CD4-positive, alpha-beta memory T cell (primary cell): ENCODE data around the gene GGT6. TPM values are rescaled to one million over a fixed set of nuclear protein-coding genes. Genes with fewer than 3 reads are reported as not detected.
"Not testable (repeated sequence)": the region's sequence is repeated elsewhere in the genome, so short reads cannot be mapped to it uniquely, and the experiment has no call there.

Source experiments
- CTCF ChIA-PET: fragments of 350-600 bp; sonication (Branson Sonifier 250); formaldehyde crosslinking; loops from one replicate; lab custom pipeline; 2021; ENCODE audit warnings: inconsistent platforms; ENCODE audit not compliant: partially characterized antibody; lab: Charles Lee
- POLR2A ChIA-PET: fragments of 350-600 bp; sonication (Branson Sonifier 250); formaldehyde crosslinking; loops from one replicate; lab custom pipeline; 2021; ENCODE audit not compliant: partially characterized antibody; lab: Charles Lee
- DNase-seq, 5 donors: peaks; one replicate each; pipeline versions ENCODE4 v3.0.0 to v3.0.0-alpha.2; 2020 to 2022; ENCODE audit warnings: mixed read lengths in 1 of 5
- H3K27ac ChIP-seq: one replicate; pipeline ENCODE4 v1.7.0; 2013; ENCODE audit warnings: low read depth, low read length
- H3K27me3 ChIP-seq: 2 replicates; pipeline ENCODE4 v1.7.0; 2013; ENCODE audit warnings: mild to moderate bottlenecking, low read length, moderate library complexity; ENCODE audit not compliant: insufficient read depth
- H3K36me3 ChIP-seq: 2 replicates; pipeline ENCODE4 v1.7.0; 2013; ENCODE audit warnings: mild to moderate bottlenecking, low read length, moderate library complexity; ENCODE audit not compliant: insufficient read depth
- H3K4me1 ChIP-seq: 2 replicates; pipeline ENCODE4 v1.7.0; 2013; ENCODE audit warnings: mild to moderate bottlenecking, low read length, moderate library complexity; ENCODE audit not compliant: insufficient read depth
- H3K4me3 ChIP-seq, 2 donors: one replicate each; pipeline ENCODE4 v1.7.0; 2013; ENCODE audit warnings: low read length in 2 of 2, mild to moderate bottlenecking in 1 of 2
- H3K9me3 ChIP-seq, 2 donors: one replicate each; pipeline ENCODE4 v1.7.0; 2013; ENCODE audit warnings: low read length in 2 of 2, control low read depth in 1 of 2; ENCODE audit not compliant: control insufficient read depth in 1 of 2
- H3K27ac Mint-ChIP-seq, 7 donors: one replicate each; pipeline ENCODE4 v1.8.0; 2020 to 2021; ENCODE audit warnings: mixed read lengths in 7 of 7, mild to moderate bottlenecking in 6 of 7, inconsistent platforms in 3 of 7, moderate library complexity in 3 of 7
- H3K27me3 Mint-ChIP-seq, 2 donors: one replicate each; pipeline ENCODE4 v1.8.0; 2020 to 2021; ENCODE audit warnings: mixed read lengths in 2 of 2
- H3K36me3 Mint-ChIP-seq, 2 donors: one replicate each; pipeline ENCODE4 v1.8.0; 2020 to 2021; ENCODE audit warnings: mixed read lengths in 2 of 2, inconsistent platforms in 1 of 2, mild to moderate bottlenecking in 1 of 2
- H3K4me1 Mint-ChIP-seq, 4 donors: one replicate each; pipeline ENCODE4 v1.8.0; 2020 to 2021; ENCODE audit warnings: mixed read lengths in 4 of 4, mild to moderate bottlenecking in 1 of 4
- H3K4me3 Mint-ChIP-seq, 8 donors: one replicate each; pipeline ENCODE4 v1.8.0; 2020 to 2021; ENCODE audit warnings: mixed read lengths in 8 of 8, mild to moderate bottlenecking in 7 of 8, moderate library complexity in 6 of 8, inconsistent platforms in 3 of 8
- H3K9me3 Mint-ChIP-seq, 8 donors: one replicate each; pipeline ENCODE4 v1.8.0; 2020 to 2021; ENCODE audit warnings: mixed read lengths in 8 of 8, mild to moderate bottlenecking in 5 of 8, inconsistent platforms in 3 of 8, moderate library complexity in 1 of 8
- intact Hi-C: fragments of 100-400 bp; cut with micrococcal nuclease; formaldehyde crosslinking; loops from one replicate; pipeline ENCODE4 v1.15.1; 2023
- polyA plus RNA-seq, 2 donors: library from polyadenylated mRNA; unstranded; fragments of 300-500 nt; fragmentation: Illumina TruSeq; gene quantifications; one replicate each; pipeline ENCODE4 v1.2.3, GENCODE V29; 2021
- total RNA-seq, 2 experiments: library from RNA; stranded (reverse); gene quantifications; one replicate each; pipeline ENCODE4 v1.2.3, GENCODE V29; 2021

The GGT6 gene
- total and polyA plus RNA-seq, 4 experiments from 2014 or later = not detected

DNA sequence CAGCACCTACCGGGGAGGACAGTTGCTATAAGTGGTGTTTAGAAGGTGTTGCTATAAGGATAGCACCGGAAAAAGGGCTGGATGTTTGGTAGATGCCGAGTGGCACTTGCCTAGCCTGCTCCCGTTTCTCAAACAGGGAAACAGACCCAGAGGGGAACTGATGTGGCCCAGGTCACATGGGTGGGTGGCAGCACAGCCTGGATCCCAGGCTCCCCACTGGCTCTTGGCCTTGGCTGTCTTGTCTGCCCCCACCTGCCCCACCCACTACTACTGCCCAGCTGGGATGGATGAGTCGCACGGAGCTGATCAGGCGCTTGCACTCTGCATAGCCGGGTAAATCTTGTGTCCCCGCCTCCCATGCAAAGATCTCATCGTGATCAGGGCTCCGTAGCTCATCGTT, 31.2 kb upstream of the GGT6 start:
- CTCF ChIA-PET = no interaction called here
- H3K36me3 Mint-ChIP-seq = no peaks in the 10 kb centered on the region

DNA sequence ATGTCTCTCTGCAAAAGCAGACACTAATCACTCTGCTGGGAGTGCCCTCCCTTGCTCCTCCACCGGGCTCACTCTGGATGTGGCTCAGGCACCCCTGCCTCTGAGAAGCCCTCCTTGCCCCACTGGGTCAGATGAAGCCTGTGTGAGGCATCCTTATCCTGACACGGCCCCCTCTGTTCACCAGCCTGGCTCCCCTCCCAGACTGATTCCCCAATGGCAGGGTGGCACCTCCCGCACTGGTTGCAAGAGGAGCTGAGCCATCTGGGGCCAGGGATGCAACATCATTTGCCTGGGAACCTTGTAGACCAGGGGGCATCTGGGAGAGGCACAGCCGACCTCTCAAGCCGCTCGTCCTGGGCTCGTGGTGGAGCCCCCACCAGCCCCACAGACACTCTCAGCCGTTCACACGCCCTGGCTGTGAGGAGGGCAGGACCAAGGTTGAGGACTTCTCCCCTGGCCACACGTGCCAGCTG, 30.6 kb upstream of the GGT6 start:
- POLR2A ChIA-PET = no interaction called here
- intact Hi-C loops = no loop called here
- H3K4me3 Mint-ChIP-seq = no peak overlapping the region

More for the DNA sequence above, 31.2 kb upstream of the GGT6 start:
- POLR2A ChIA-PET = no interaction called here
- Histone ChIP-seq H3K9me3 (no peaks in the 10 kb centered on the region), H3K36me3 (no peaks in the 10 kb centered on the region), H3K27ac (no peak overlapping the region), H3K27me3 (no peaks in the 10 kb centered on the region), H3K4me3 (no peak overlapping the region), H3K4me1 (no peaks in the 10 kb centered on the region)
- DNase-seq = no peak
- H3K4me1 Mint-ChIP-seq = peaks cover 0 to 5% (median 3%) of the 10 kb centered on the region in 4 donors
- intact Hi-C loops = no loop called here
- peaks cover 14 to 22% of the 10 kb centered on the region in 2 donors for H3K27me3 Mint-ChIP-seq
- H3K27ac Mint-ChIP-seq = no peak overlapping the region
- no peaks in the 10 kb centered on the region for H3K9me3 Mint-ChIP-seq
- no peak overlapping the region for H3K4me3 Mint-ChIP-seq

DNA sequence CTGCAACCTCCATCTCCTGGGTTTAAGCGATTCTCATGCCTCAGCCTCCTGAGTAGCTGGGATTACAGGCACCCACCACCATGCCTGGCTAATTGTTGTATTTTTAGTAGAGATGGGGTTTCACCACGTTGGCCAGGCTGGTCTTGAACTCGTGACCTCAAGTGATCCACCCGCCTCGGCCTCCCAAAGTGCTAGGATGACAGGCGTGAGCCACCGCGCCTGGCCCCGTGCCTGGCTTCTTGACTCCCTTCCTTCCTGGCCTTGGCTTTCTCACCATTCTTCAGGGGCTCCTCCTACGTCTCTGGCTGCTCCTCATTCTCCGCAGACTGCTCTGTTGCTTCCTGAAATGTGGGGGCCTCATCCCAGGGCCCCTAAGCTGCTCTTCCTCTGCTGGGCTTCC, 29.7 kb upstream of the GGT6 start:
- H3K4me3 Mint-ChIP-seq, H3K36me3 ChIP-seq, H3K27ac ChIP-seq, H3K9me3 Mint-ChIP-seq, H3K4me1 ChIP-seq, H3K27me3 ChIP-seq, POLR2A ChIA-PET, H3K4me3 ChIP-seq, CTCF ChIA-PET, intact Hi-C loops, H3K4me1 Mint-ChIP-seq, DNase-seq, H3K36me3 Mint-ChIP-seq, H3K9me3 ChIP-seq: not testable (repeated sequence)
- Mint-ChIP-seq H3K27me3 (peaks cover 19 to 32% of the 10 kb centered on the region in 2 donors), H3K27ac (peak overlapping the region in 1 of 7 donors; percentile 66)

More for the DNA sequence above, 30.6 kb upstream of the GGT6 start:
- H3K36me3 Mint-ChIP-seq = no peaks in the 10 kb centered on the region
- H3K4me1 Mint-ChIP-seq = peaks cover 0 to 5% (median 3%) of the 10 kb centered on the region in 4 donors
- CTCF ChIA-PET = no interaction called here
- Histone ChIP-seq H3K36me3 (no peaks in the 10 kb centered on the region), H3K9me3 (no peaks in the 10 kb centered on the region), H3K27ac (no peak overlapping the region), H3K4me3 (no peak overlapping the region), H3K4me1 (no peaks in the 10 kb centered on the region), H3K27me3 (no peaks in the 10 kb centered on the region)
- peaks cover 15 to 27% of the 10 kb centered on the region in 2 donors for H3K27me3 Mint-ChIP-seq
- DNase-seq = no peak
- no peak overlapping the region for H3K27ac Mint-ChIP-seq
- H3K9me3 Mint-ChIP-seq = no peaks in the 10 kb centered on the region

DNA sequence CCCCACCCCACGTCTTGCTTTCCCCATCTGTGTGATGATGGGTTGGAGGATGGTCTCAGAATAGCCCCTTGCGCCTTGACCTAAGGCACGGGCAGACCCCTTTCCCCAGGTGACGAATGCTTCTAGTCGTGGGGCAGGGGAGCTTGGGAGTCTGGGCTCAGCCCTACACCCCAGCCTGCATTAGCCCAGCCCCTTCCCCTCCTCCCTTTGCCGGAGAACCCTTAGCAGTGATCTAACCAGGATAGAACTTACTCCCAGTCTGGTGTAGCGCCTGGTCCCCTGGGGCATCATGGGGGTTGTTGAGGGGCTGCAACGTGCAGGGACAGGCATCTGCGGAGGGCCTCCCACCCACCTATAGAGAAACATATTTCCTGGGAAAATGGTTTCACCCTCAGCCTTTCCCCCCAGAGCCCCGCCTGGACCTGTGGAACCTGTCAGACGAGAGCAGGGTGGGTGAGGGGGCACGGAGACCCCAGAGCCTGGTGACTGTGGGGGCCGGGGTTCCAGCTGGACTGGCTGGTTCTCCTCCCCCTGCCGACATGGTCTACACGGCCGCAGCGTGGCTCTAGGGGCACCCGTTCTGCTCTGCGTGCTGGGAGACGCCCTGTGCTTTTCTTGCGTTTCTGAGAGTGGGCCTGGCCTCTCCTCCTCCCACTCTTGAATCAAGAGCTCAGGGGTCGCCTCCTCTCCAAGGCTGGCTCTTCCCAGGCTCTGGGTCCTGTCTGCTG, 28.7 kb upstream of the GGT6 start:
- no peak for DNase-seq
- Histone ChIP-seq H3K4me3 (no peak overlapping the region), H3K36me3 (no peaks in the 10 kb centered on the region), H3K27me3 (peaks cover under 1% of the 10 kb centered on the region), H3K27ac (no peak overlapping the region), H3K4me1 (peaks cover under 1% of the 10 kb centered on the region), H3K9me3 (no peaks in the 10 kb centered on the region)
- Mint-ChIP-seq H3K4me1 (peaks cover 0 to 5% (median under 1%) of the 10 kb centered on the region in 4 donors), H3K4me3 (no peak overlapping the region), H3K9me3 (no peaks in the 10 kb centered on the region), H3K27ac (no peak overlapping the region), H3K36me3 (no peaks in the 10 kb centered on the region), H3K27me3 (peaks cover 21 to 31% of the 10 kb centered on the region in 2 donors)
- POLR2A ChIA-PET = no interaction called here
- intact Hi-C loops = no loop called here
- CTCF ChIA-PET = no interaction called here

DNA sequence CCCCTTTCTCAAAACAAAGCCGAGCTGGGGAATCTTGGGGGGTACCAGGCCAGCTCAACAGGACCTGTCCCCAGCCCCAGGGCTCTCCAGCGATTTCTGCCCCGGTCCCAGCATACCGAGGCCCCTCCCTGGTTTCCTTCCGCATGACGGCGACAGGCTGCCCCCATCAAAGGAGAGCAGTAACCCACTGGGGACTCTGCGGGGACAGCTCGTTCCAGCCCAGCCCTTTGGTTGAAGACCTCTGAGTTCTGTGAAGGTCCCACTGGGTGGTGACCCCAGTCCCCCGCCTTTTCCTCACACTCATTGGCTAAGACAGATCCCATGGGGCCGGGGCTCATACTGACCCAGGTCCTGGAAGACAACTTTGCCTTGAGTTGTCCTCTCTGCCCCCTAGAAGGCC, 28.0 kb upstream of the GGT6 start:
- Mint-ChIP-seq H3K27me3 (peaks cover 25 to 33% of the 10 kb centered on the region in 2 donors), H3K4me1 (peaks cover 1 to 7% (median 4%) of the 10 kb centered on the region in 4 donors), H3K27ac (no peak overlapping the region), H3K4me3 (no peak overlapping the region), H3K36me3 (no peaks in the 10 kb centered on the region), H3K9me3 (no peaks in the 10 kb centered on the region)
- peaks cover 7% of the 10 kb centered on the region for H3K27me3 ChIP-seq
- no peak overlapping the region for H3K4me3 ChIP-seq
- peaks cover 3% of the 10 kb centered on the region for H3K4me1 ChIP-seq
- DNase-seq = no peak
- ChIA-PET CTCF (no interaction called here), POLR2A (no interaction called here)
- intact Hi-C loops = no loop called here
- no peaks in the 10 kb centered on the region for H3K9me3 ChIP-seq
- no peaks in the 10 kb centered on the region for H3K36me3 ChIP-seq
- H3K27ac ChIP-seq = no peak overlapping the region

DNA sequence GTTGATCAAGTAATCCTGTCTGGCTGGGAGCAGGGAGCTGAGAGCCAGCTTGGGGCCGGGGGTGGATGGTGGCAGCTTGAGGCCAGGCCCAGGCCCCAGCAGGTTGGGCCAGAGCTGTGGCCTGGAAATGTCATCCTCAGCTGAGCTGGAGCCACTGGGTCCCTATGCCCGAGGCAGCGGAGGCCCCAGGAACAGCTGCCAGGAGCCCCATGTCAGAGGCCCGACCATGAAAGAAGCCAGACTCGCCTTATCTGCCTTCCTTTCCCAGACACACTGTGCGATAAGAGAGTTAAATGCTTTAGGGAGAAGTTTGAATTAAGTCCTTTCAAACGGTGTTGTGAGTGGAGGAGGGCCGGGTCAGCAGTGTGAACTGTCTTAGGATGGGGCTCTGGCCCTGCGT, 27.4 kb upstream of the GGT6 start:
- no peak overlapping the region for H3K4me3 ChIP-seq
- Mint-ChIP-seq H3K4me1 (peaks cover 1 to 10% (median 4%) of the 10 kb centered on the region in 4 donors), H3K9me3 (no peaks in the 10 kb centered on the region), H3K27ac (no peak overlapping the region), H3K27me3 (peaks cover 28 to 39% of the 10 kb centered on the region in 2 donors), H3K36me3 (no peaks in the 10 kb centered on the region), H3K4me3 (no peak overlapping the region)
- DNase-seq = no peak
- no peaks in the 10 kb centered on the region for H3K9me3 ChIP-seq
- H3K4me1 ChIP-seq = peaks cover 3% of the 10 kb centered on the region
- intact Hi-C loops = no loop called here
- ChIA-PET POLR2A (no interaction called here), CTCF (interaction anchor here (1.3 kb wide), 1 partner anchor 21 kb away, joined by 3 read pairs; no protein-coding TSS in a partner anchor)
- H3K27me3 ChIP-seq = peaks cover 10% of the 10 kb centered on the region
- no peak overlapping the region for H3K27ac ChIP-seq
- H3K36me3 ChIP-seq = no peaks in the 10 kb centered on the region

DNA sequence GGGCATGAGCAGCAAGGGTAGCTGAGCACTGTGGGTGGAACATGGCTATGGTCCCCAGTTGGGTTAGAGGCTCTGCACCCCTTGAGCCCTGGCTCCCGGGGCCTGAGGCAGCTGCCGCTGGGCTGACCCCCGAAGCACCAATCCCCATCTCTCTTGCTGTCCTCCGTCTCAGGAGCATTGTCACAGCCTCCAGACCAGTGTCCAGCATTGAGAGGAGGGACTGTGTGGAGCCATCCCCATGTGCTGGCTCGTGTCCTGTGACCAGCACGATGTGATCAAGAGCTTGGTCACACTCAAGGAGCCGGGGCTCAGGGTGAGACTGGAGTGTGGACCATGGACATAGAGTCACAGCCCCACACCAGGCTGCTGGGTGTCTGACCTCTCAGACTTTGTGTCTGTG, 26.8 kb upstream of the GGT6 start:
- DNase-seq = no peak
- Mint-ChIP-seq H3K4me1 (peaks cover 1 to 10% (median 4%) of the 10 kb centered on the region in 4 donors), H3K27me3 (peaks cover 29 to 38% of the 10 kb centered on the region in 2 donors), H3K9me3 (no peaks in the 10 kb centered on the region), H3K4me3 (no peak overlapping the region), H3K36me3 (no peaks in the 10 kb centered on the region), H3K27ac (no peak overlapping the region)
- peaks cover 10% of the 10 kb centered on the region for H3K27me3 ChIP-seq
- POLR2A ChIA-PET = no interaction called here
- peaks cover 3% of the 10 kb centered on the region for H3K4me1 ChIP-seq
- no peak overlapping the region for H3K4me3 ChIP-seq
- H3K9me3 ChIP-seq = no peaks in the 10 kb centered on the region
- H3K36me3 ChIP-seq = no peaks in the 10 kb centered on the region
- CTCF ChIA-PET = interaction anchor here (1.3 kb wide), 1 partner anchor 20 kb away, joined by 3 read pairs; no protein-coding TSS in a partner anchor
- no peak overlapping the region for H3K27ac ChIP-seq
- intact Hi-C loops = no loop called here
